Esophagus squamous epithelium (tissue), 4 donors: ENCODE results near the gene KIAA2012.

Experiments
- CTCF ChIP-seq, 6 experiments: fragments of 450-650 bp in 4 of 6; fragments of 200-600 bp in 2 of 6; sonication (generic) in 2 of 6; IDR thresholded peaks; one replicate each; pipeline ENCODE4 v1.5.1; 2016 to 2019; ENCODE audit warnings: antibody characterized with exemption in 6 of 6, mild to moderate bottlenecking in 4 of 6, moderate library complexity in 4 of 6
- POLR2A ChIP-seq, 4 donors: fragments of 450-650 bp; IDR thresholded peaks; one replicate each; pipeline ENCODE4 v1.6.1; 2017; ENCODE audit warnings: antibody characterized with exemption in 4 of 4, mild to moderate bottlenecking in 4 of 4, moderate library complexity in 3 of 4

GRCh38 chr2:202091476-202091875 is 18.4 kb downstream of the KIAA2012 start:
- no peak for TF ChIP-seq CTCF (IDR thresholded peaks at IDR 0.05)
- TF ChIP-seq POLR2A (IDR thresholded peaks at IDR 0.05): no peak
